ENCODE data around the gene TAC3.
"Not testable (repeated sequence)": the region's sequence is repeated elsewhere in the genome, so short reads cannot be mapped to it uniquely, and the experiment has no call there.

Gene TAC3

GRCh38 chr12:57016348-57016747 lies at the start of gene TAC3:
Gene TAC3, minus strand, starts transcription at chr12:57016529. Its CDS starts 732 bp downstream, at chr12:57015797.
- DNase-seq (ENCODE audit: extremely low read depth in 1 of 2, low read depth in 1 of 2): no peak

- no peak for DNase-seq (ENCODE audit: extremely low read depth in 1 of 2, low read depth in 1 of 2)
These were observed 47.8 kb upstream of the TAC3 start for GRCh38 chr12:57063991-57064685.

GRCh38 chr12:57058454-57058853 lies 42.1 kb upstream of the TAC3 start:
- no peak for DNase-seq (ENCODE audit: extremely low read depth in 1 of 2, low read depth in 1 of 2)

- no peak for DNase-seq (ENCODE audit: extremely low read depth in 1 of 2, low read depth in 1 of 2)
These were observed 40.9 kb upstream of the TAC3 start for GRCh38 chr12:57057067-57057751.

GRCh38 chr12:57055824-57056223 lies 39.5 kb upstream of the TAC3 start:
- DNase-seq (ENCODE audit: extremely low read depth in 1 of 2, low read depth in 1 of 2): no peak

- not testable (repeated sequence) for DNase-seq (ENCODE audit: extremely low read depth in 1 of 2, low read depth in 1 of 2)
These were observed 37.6 kb upstream of the TAC3 start for GRCh38 chr12:57053901-57054300.

GRCh38 chr12:57053146-57053545 lies 36.8 kb upstream of the TAC3 start:
- not testable (repeated sequence) for DNase-seq (ENCODE audit: extremely low read depth in 1 of 2, low read depth in 1 of 2)

GRCh38 chr12:57051011-57051410 lies 34.7 kb upstream of the TAC3 start:
- no peak for DNase-seq (ENCODE audit: extremely low read depth in 1 of 2, low read depth in 1 of 2)

- no peak for DNase-seq (ENCODE audit: extremely low read depth in 1 of 2, low read depth in 1 of 2)
These were observed 33.6 kb upstream of the TAC3 start, which contains the start of gene MYO1A for GRCh38 chr12:57049890-57050289. Gene MYO1A, minus strand, starts transcription at chr12:57050129. Its CDS starts 1,806 bp downstream, at chr12:57048323.

- DNase-seq (ENCODE audit: extremely low read depth in 1 of 2, low read depth in 1 of 2): no peak
These were observed 32.8 kb upstream of the TAC3 start for GRCh38 chr12:57049119-57049446.

GRCh38 chr12:57048423-57049118 lies 32.2 kb upstream of the TAC3 start:
- no peak for DNase-seq (ENCODE audit: extremely low read depth in 1 of 2, low read depth in 1 of 2)

- DNase-seq (ENCODE audit: extremely low read depth in 1 of 2, low read depth in 1 of 2): no peak
These were observed 31.7 kb upstream of the TAC3 start for GRCh38 chr12:57047981-57048380.

- DNase-seq (ENCODE audit: extremely low read depth in 1 of 2, low read depth in 1 of 2): no peak
These were observed 30.9 kb upstream of the TAC3 start for GRCh38 chr12:57046947-57047890.

GRCh38 chr12:57046086-57046791 lies 29.9 kb upstream of the TAC3 start:
- no peak for DNase-seq (ENCODE audit: extremely low read depth in 1 of 2, low read depth in 1 of 2)

GRCh38 chr12:57044889-57045288 lies 28.6 kb upstream of the TAC3 start:
- no peak for DNase-seq (ENCODE audit: extremely low read depth in 1 of 2, low read depth in 1 of 2)

- DNase-seq (ENCODE audit: extremely low read depth in 1 of 2, low read depth in 1 of 2): no peak
These were observed 28.1 kb upstream of the TAC3 start for GRCh38 chr12:57044468-57044867.

- no peak for DNase-seq (ENCODE audit: extremely low read depth in 1 of 2, low read depth in 1 of 2)
These were observed 26.4 kb upstream of the TAC3 start for GRCh38 chr12:57042695-57043094.

GRCh38 chr12:57040750-57041149 lies 24.4 kb upstream of the TAC3 start:
- no peak for DNase-seq (ENCODE audit: extremely low read depth in 1 of 2, low read depth in 1 of 2)

GRCh38 chr12:57040211-57040610 lies 23.9 kb upstream of the TAC3 start:
- DNase-seq (ENCODE audit: extremely low read depth in 1 of 2, low read depth in 1 of 2): no peak

All from activated CD8-positive, alpha-beta memory T cell treated with anti-CD3 and anti-CD28 coated beads for 1 hour (primary cell).